Measurements from ENCODE around the gene CALML3.

- TF ChIP-seq CTCF (IDR thresholded peaks at IDR 0.05) (no peak), POLR2A (IDR thresholded peaks at IDR 0.05) (no peak), POLR2AphosphoS5 (IDR thresholded peaks at IDR 0.05) (no peak)
Observed at GRCh38 chr10:5529702-5530411, 5.1 kb downstream of the CALML3 start.

Data from stomach (tissue), 4 donors.